DOHH2 (cell line): Measurements from ENCODE around the gene USF3.

Source experiments
- H3F3A ChIP-seq: fragments of 200-600 bp; sonication (generic), shearing (Covaris generic); 2 replicates; pipeline ENCODE4 v1.6.0; 2016; ENCODE audit warnings: antibody characterized with exemption, mild to moderate bottlenecking; ENCODE audit not compliant: control insufficient read depth, insufficient read depth
- H3K27ac ChIP-seq: fragments of 200-600 bp; sonication (generic); 2 replicates; pipeline ENCODE4 v1.5.1; 2014; ENCODE audit warnings: low read depth, mild to moderate bottlenecking, low read length, moderate library complexity
- H3K27me3 ChIP-seq: fragments of 200-600 bp; sonication (generic); 2 replicates; pipeline ENCODE4 v1.6.1; 2014; ENCODE audit warnings: mild to moderate bottlenecking, low read length, mixed read lengths; ENCODE audit not compliant: control insufficient read depth
- H3K36me3 ChIP-seq: fragments of 200-600 bp; sonication (generic); 2 replicates; pipeline ENCODE4 v1.6.1; 2014; ENCODE audit warnings: mild to moderate bottlenecking, low read length, moderate library complexity, mixed read lengths; ENCODE audit not compliant: control insufficient read depth
- H3K4me1 ChIP-seq: fragments of 200-600 bp; sonication (generic); 2 replicates; pipeline ENCODE4 v1.6.1; 2014; ENCODE audit warnings: mild to moderate bottlenecking, low read length, mixed read lengths; ENCODE audit not compliant: control insufficient read depth
- H3K4me2 ChIP-seq: fragments of 200-600 bp; sonication (generic); 2 replicates; pipeline ENCODE4 v1.6.0; 2014; ENCODE audit warnings: mild to moderate bottlenecking, low read length, moderate library complexity
- H3K4me3 ChIP-seq: fragments of 200-600 bp; sonication (generic); 2 replicates; pipeline ENCODE4 v1.5.1; 2014; ENCODE audit warnings: mild to moderate bottlenecking, low read length, mixed read lengths
- H3K79me2 ChIP-seq: fragments of 200-600 bp; sonication (generic); 2 replicates; pipeline ENCODE4 v1.6.1; 2014; ENCODE audit warnings: mild to moderate bottlenecking, low read length, mixed read lengths; ENCODE audit not compliant: control insufficient read depth
- H3K9me2 ChIP-seq: fragments of 200-600 bp; sonication (generic); replicated peaks from 2 replicates; pipeline ENCODE4 v1.6.1; 2014; ENCODE audit warnings: mild to moderate bottlenecking, low read length, mixed read lengths; ENCODE audit not compliant: control insufficient read depth
- H3K9me3 ChIP-seq: fragments of 200-600 bp; sonication (generic); 2 replicates; pipeline ENCODE4 v1.6.1; 2014; ENCODE audit warnings: antibody characterized with exemption, low read length, mixed read lengths; ENCODE audit not compliant: control insufficient read depth, insufficient read depth
- H4K20me1 ChIP-seq: fragments of 200-600 bp; sonication (generic); 2 replicates; pipeline ENCODE4 v1.6.0; 2014; ENCODE audit warnings: low read depth, mild to moderate bottlenecking, antibody characterized with exemption, low read length, moderate library complexity; ENCODE audit not compliant: control insufficient read depth, insufficient read depth
- EZH2phosphoT487 ChIP-seq: fragments of 200-600 bp; sonication (generic); IDR thresholded peaks from 2 replicates; pipeline ENCODE4 v1.6.1; 2017; ENCODE audit warnings: borderline replicate concordance, mild to moderate bottlenecking, antibody characterized with exemption, low read length, moderate library complexity, mixed read lengths
- TF ChIP-seq, protein P1 (sequence below): fragments of 200-600 bp; sonication (generic); IDR thresholded peaks from one replicate; pipeline ENCODE4 v1.5.1; 2014; ENCODE audit warnings: antibody characterized with exemption, mild to moderate bottlenecking, low read depth, low read length; ENCODE audit not compliant: poor library complexity, severe bottlenecking

The USF3 gene

DNA sequence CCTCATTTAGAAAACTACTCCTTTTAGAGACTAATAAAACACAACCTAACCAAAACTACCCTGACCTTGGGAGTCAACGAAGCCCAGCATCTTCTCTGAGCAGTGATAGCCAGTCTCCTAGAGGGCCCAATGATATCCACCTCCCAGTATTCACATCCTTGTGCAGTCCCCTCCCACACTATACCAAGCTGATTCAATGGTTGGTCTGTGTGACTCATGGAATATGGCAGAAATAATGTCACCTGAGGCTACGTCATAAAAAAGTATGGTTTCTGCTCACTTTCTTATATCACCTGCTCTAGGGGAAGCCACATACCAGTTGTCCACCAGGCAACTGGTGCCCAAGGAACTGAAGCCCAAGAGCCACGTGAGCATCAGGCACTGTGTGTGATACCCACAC, 21.4 kb upstream of the USF3 start:
- H3K9me3 ChIP-seq = no peaks in the 10 kb centered on the region
- H3K79me2 ChIP-seq = no peaks in the 10 kb centered on the region
- peaks cover 52% of the 10 kb centered on the region for H3K36me3 ChIP-seq
- TF ChIP-seq EZH2phosphoT487 = no peak
- TF ChIP-seq, protein P1, sequence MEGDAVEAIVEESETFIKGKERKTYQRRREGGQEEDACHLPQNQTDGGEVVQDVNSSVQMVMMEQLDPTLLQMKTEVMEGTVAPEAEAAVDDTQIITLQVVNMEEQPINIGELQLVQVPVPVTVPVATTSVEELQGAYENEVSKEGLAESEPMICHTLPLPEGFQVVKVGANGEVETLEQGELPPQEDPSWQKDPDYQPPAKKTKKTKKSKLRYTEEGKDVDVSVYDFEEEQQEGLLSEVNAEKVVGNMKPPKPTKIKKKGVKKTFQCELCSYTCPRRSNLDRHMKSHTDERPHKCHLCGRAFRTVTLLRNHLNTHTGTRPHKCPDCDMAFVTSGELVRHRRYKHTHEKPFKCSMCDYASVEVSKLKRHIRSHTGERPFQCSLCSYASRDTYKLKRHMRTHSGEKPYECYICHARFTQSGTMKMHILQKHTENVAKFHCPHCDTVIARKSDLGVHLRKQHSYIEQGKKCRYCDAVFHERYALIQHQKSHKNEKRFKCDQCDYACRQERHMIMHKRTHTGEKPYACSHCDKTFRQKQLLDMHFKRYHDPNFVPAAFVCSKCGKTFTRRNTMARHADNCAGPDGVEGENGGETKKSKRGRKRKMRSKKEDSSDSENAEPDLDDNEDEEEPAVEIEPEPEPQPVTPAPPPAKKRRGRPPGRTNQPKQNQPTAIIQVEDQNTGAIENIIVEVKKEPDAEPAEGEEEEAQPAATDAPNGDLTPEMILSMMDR = no peak
- no peak overlapping the region for H3K4me3 ChIP-seq
- H4K20me1 ChIP-seq = peaks cover 7% of the 10 kb centered on the region; the same call in 1 of the 2 replicates
- H3F3A ChIP-seq = peaks cover 24% of the 10 kb centered on the region
- no peak overlapping the region for H3K27ac ChIP-seq
- H3K27me3 ChIP-seq = no peaks in the 10 kb centered on the region
- no peaks in the 10 kb centered on the region for H3K9me2 ChIP-seq
- H3K4me1 ChIP-seq = no peaks in the 10 kb centered on the region
- H3K4me2 ChIP-seq = no peak overlapping the region

GRCh38 chr3:113717308-113717707, 20.9 kb upstream of the USF3 start:
- Histone ChIP-seq H3K9me3 (no peaks in the 10 kb centered on the region), H3K27me3 (no peaks in the 10 kb centered on the region), H3K4me1 (no peaks in the 10 kb centered on the region), H4K20me1 (peaks cover 5% of the 10 kb centered on the region; the same call in 1 of the 2 replicates), H3K79me2 (no peaks in the 10 kb centered on the region), H3K36me3 (peaks cover 47% of the 10 kb centered on the region), H3K4me2 (no peak overlapping the region), H3K4me3 (no peak overlapping the region), H3K9me2 (no peaks in the 10 kb centered on the region), H3F3A (peaks cover 22% of the 10 kb centered on the region), H3K27ac (no peak overlapping the region)
- TF ChIP-seq, protein P1 = no peak
- no peak for TF ChIP-seq EZH2phosphoT487

DNA sequence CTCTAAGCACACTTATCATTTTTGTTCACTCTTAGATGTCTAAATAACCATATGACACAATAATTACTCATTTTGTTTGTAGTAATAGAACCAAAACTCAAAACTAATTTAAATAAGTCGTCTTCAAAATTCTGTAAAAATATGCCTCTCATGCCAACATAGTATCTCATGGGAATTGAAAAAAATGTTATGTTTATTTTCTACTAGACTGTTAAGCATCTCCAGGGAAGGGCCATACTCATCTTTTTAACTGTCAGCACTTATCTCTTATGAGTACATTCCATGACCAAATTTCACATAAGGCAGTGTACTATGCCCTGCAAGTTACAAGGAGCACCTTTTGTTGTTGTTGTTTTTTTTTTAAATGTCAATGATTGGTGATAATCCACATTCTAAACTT, 18.3 kb upstream of the USF3 start:
- TF ChIP-seq, protein P1 = no peak
- TF ChIP-seq EZH2phosphoT487 = no peak
- Histone ChIP-seq H3K79me2 (no peaks in the 10 kb centered on the region), H3K4me1 (no peaks in the 10 kb centered on the region), H3K4me2 (no peak overlapping the region), H3K27me3 (no peaks in the 10 kb centered on the region; the same call in 1 of the 2 replicates), H4K20me1 (no peaks in the 10 kb centered on the region), H3K4me3 (no peak overlapping the region), H3K27ac (no peak overlapping the region), H3K9me2 (no peaks in the 10 kb centered on the region), H3K36me3 (peaks cover 21% of the 10 kb centered on the region), H3F3A (peaks cover 21% of the 10 kb centered on the region), H3K9me3 (no peaks in the 10 kb centered on the region)

GRCh38 chr3:113712129-113712528, 15.7 kb upstream of the USF3 start:
- Histone ChIP-seq H3K9me3 (no peaks in the 10 kb centered on the region), H3F3A (peaks cover 11% of the 10 kb centered on the region), H3K36me3 (no peaks in the 10 kb centered on the region), H3K27ac (no peak overlapping the region), H4K20me1 (no peaks in the 10 kb centered on the region), H3K4me1 (no peaks in the 10 kb centered on the region), H3K79me2 (no peaks in the 10 kb centered on the region), H3K4me2 (no peak overlapping the region), H3K27me3 (no peaks in the 10 kb centered on the region; the same call in 1 of the 2 replicates), H3K9me2 (no peaks in the 10 kb centered on the region), H3K4me3 (no peak overlapping the region)
- TF ChIP-seq, protein P1 = no peak
- TF ChIP-seq EZH2phosphoT487 = no peak
